SJSA1 (cell line): Measurements from ENCODE around the gene ESD. TPM values are rescaled to one million over a fixed set of nuclear protein-coding genes. Genes with fewer than 3 reads are reported as not detected.

Source experiments
- DNase-seq, 2 experiments: peaks; one replicate each; pipeline ENCODE4 v3.0.0-alpha.2; 2015 to 2020; ENCODE audit warnings: low spot score in 2 of 2, low read depth in 1 of 2
- H3K27ac ChIP-seq: fragments of 250-450 bp; sonication (Bioruptor Pico); 2 replicates; pipeline ENCODE4 v1.5.1; 2020; ENCODE audit warnings: mild to moderate bottlenecking, moderate library complexity
- H3K27me3 ChIP-seq: fragments of 250-450 bp; sonication (Bioruptor Pico); replicated peaks from 2 replicates; pipeline ENCODE4 v1.5.1; 2020; ENCODE audit warnings: mild to moderate bottlenecking, moderate library complexity
- H3K36me3 ChIP-seq: fragments of 250-450 bp; sonication (Bioruptor Pico); 2 replicates; pipeline ENCODE4 v1.5.1; 2020; ENCODE audit warnings: mild to moderate bottlenecking
- H3K4me1 ChIP-seq: fragments of 250-450 bp; sonication (Bioruptor Pico); replicated peaks from 2 replicates; pipeline ENCODE4 v1.6.1; 2021; ENCODE audit warnings: mild to moderate bottlenecking
- H3K4me3 ChIP-seq: fragments of 250-450 bp; sonication (Bioruptor Pico); 2 replicates; pipeline ENCODE4 v1.5.1; 2020; ENCODE audit warnings: mild to moderate bottlenecking
- H3K9me3 ChIP-seq: fragments of 250-450 bp; sonication (Bioruptor Pico); replicated peaks from 2 replicates; pipeline ENCODE4 v1.5.1; 2020; ENCODE audit warnings: mild to moderate bottlenecking
- total RNA-seq: library from RNA; depleted of rRNA; stranded (reverse); fragments of >200 nt; shearing (Covaris generic); gene quantifications from 2 replicates; pipeline ENCODE4 v1.2.3, GENCODE V29; 2014

ESD gene
- total RNA-seq, 1 experiment from 2014 or later, result 108 TPM

GRCh38 chr13:46749951-46750350 lies 47.0 kb downstream of the ESD start:
- H3K27me3 ChIP-seq, result no peaks in the 10 kb centered on the region
- DNase-seq, result peak in 1 of 2 experiments; percentile 21
- H3K9me3 ChIP-seq, result no peaks in the 10 kb centered on the region
- peaks cover 14% of the 10 kb centered on the region for H3K4me1 ChIP-seq
- peak overlapping the region; percentile 35; the same call in 1 of the 2 replicates for H3K27ac ChIP-seq
- H3K36me3 ChIP-seq, result peaks cover 7% of the 10 kb centered on the region; the same call in 1 of the 2 replicates
- H3K4me3 ChIP-seq, result no peak overlapping the region

GRCh38 chr13:46748300-46748699 lies 48.7 kb downstream of the ESD start:
- no peaks in the 10 kb centered on the region for H3K9me3 ChIP-seq
- no peak overlapping the region for H3K4me3 ChIP-seq
- no peak overlapping the region for H3K27ac ChIP-seq
- DNase-seq, result no peak
- peaks cover 10% of the 10 kb centered on the region; the same call in 1 of the 2 replicates for H3K36me3 ChIP-seq
- no peaks in the 10 kb centered on the region for H3K27me3 ChIP-seq
- H3K4me1 ChIP-seq, result peaks cover 14% of the 10 kb centered on the region

GRCh38 chr13:46747031-46747820 lies 49.7 kb downstream of the ESD start:
- Histone ChIP-seq H3K4me1 (peaks cover 17% of the 10 kb centered on the region), H3K27ac (no peak overlapping the region), H3K36me3 (peaks cover 10% of the 10 kb centered on the region; the same call in 1 of the 2 replicates), H3K9me3 (no peaks in the 10 kb centered on the region), H3K27me3 (no peaks in the 10 kb centered on the region), H3K4me3 (no peak overlapping the region)
- DNase-seq, result no peak

- no peak overlapping the region for H3K27ac ChIP-seq
- no peak overlapping the region for H3K4me3 ChIP-seq
- no peak for DNase-seq
- H3K27me3 ChIP-seq, result no peaks in the 10 kb centered on the region
- H3K4me1 ChIP-seq, result peaks cover 17% of the 10 kb centered on the region
- H3K9me3 ChIP-seq, result no peaks in the 10 kb centered on the region
- H3K36me3 ChIP-seq, result peaks cover 9% of the 10 kb centered on the region; the same call in 1 of the 2 replicates
Observed at GRCh38 chr13:46745706-46746105, 51.3 kb downstream of the ESD start.

GRCh38 chr13:46745062-46745461 lies 51.9 kb downstream of the ESD start:
- Histone ChIP-seq H3K27me3 (no peaks in the 10 kb centered on the region), H3K9me3 (no peaks in the 10 kb centered on the region), H3K4me3 (no peak overlapping the region), H3K27ac (no peak overlapping the region), H3K36me3 (peaks cover 9% of the 10 kb centered on the region; the same call in 1 of the 2 replicates), H3K4me1 (peaks cover 10% of the 10 kb centered on the region)
- DNase-seq, result no peak

- Histone ChIP-seq H3K4me3 (no peak overlapping the region), H3K27ac (no peak overlapping the region), H3K9me3 (no peaks in the 10 kb centered on the region), H3K36me3 (peaks cover 13% of the 10 kb centered on the region; the same call in 1 of the 2 replicates), H3K27me3 (no peaks in the 10 kb centered on the region), H3K4me1 (0 out of 2 replicates have a peak, but pooled peaks cover 3% of the 10 kb centered on the region)
- no peak for DNase-seq
Observed at GRCh38 chr13:46743191-46743590, 53.8 kb downstream of the ESD start.

- peaks cover 14% of the 10 kb centered on the region; the same call in 1 of the 2 replicates for H3K36me3 ChIP-seq
- H3K9me3 ChIP-seq, result no peaks in the 10 kb centered on the region
- H3K4me1 ChIP-seq, result 0 out of 2 replicates have a peak, but pooled peaks cover 3% of the 10 kb centered on the region
- no peak overlapping the region for H3K4me3 ChIP-seq
- H3K27me3 ChIP-seq, result no peaks in the 10 kb centered on the region
- DNase-seq, result no peak
- H3K27ac ChIP-seq, result no peak overlapping the region
Observed at GRCh38 chr13:46739447-46740098, 57.4 kb downstream of the ESD start.

- 0 out of 2 replicates have a peak, but pooled peaks cover 3% of the 10 kb centered on the region for H3K4me1 ChIP-seq
- H3K27me3 ChIP-seq, result no peaks in the 10 kb centered on the region
- no peak overlapping the region for H3K4me3 ChIP-seq
- peaks cover 14% of the 10 kb centered on the region; the same call in 1 of the 2 replicates for H3K36me3 ChIP-seq
- H3K27ac ChIP-seq, result no peak overlapping the region
- DNase-seq, result no peak
- no peaks in the 10 kb centered on the region for H3K9me3 ChIP-seq
Observed at GRCh38 chr13:46738766-46739165, 58.2 kb downstream of the ESD start.

- no peak overlapping the region for H3K27ac ChIP-seq
- no peaks in the 10 kb centered on the region for H3K27me3 ChIP-seq
- H3K36me3 ChIP-seq, result peaks cover 18% of the 10 kb centered on the region; the same call in 1 of the 2 replicates
- H3K9me3 ChIP-seq, result no peaks in the 10 kb centered on the region
- 0 out of 2 replicates have a peak, but pooled peaks cover 3% of the 10 kb centered on the region for H3K4me1 ChIP-seq
- H3K4me3 ChIP-seq, result no peak overlapping the region
- no peak for DNase-seq
Observed at GRCh38 chr13:46738055-46738454, 58.9 kb downstream of the ESD start.

GRCh38 chr13:46736541-46737310 lies 60.2 kb downstream of the ESD start:
- Histone ChIP-seq H3K4me3 (no peak overlapping the region), H3K9me3 (no peaks in the 10 kb centered on the region), H3K27ac (no peak overlapping the region), H3K27me3 (no peaks in the 10 kb centered on the region), H3K36me3 (peaks cover 29% of the 10 kb centered on the region), H3K4me1 (no peaks in the 10 kb centered on the region)
- no peak for DNase-seq

GRCh38 chr13:46735425-46735824 lies 61.5 kb downstream of the ESD start:
- Histone ChIP-seq H3K4me1 (no peaks in the 10 kb centered on the region), H3K9me3 (no peaks in the 10 kb centered on the region), H3K27me3 (no peaks in the 10 kb centered on the region), H3K27ac (no peak overlapping the region), H3K4me3 (no peak overlapping the region), H3K36me3 (peaks cover 28% of the 10 kb centered on the region)
- DNase-seq, result no peak

- Histone ChIP-seq H3K4me1 (no peaks in the 10 kb centered on the region), H3K36me3 (peaks cover 35% of the 10 kb centered on the region), H3K27ac (no peak overlapping the region), H3K9me3 (no peaks in the 10 kb centered on the region), H3K27me3 (no peaks in the 10 kb centered on the region), H3K4me3 (no peak overlapping the region)
- DNase-seq, result no peak
Observed at GRCh38 chr13:46731535-46731934, 65.4 kb downstream of the ESD start.

GRCh38 chr13:46728777-46729176 lies 68.2 kb downstream of the ESD start:
- H3K27me3 ChIP-seq, result no peaks in the 10 kb centered on the region
- H3K27ac ChIP-seq, result no peak overlapping the region
- no peaks in the 10 kb centered on the region for H3K9me3 ChIP-seq
- no peak for DNase-seq
- peaks cover 46% of the 10 kb centered on the region for H3K36me3 ChIP-seq
- H3K4me1 ChIP-seq, result no peaks in the 10 kb centered on the region
- no peak overlapping the region for H3K4me3 ChIP-seq
